CD4-positive, alpha-beta T cell treated with Interleukin-12 subunit alpha and Interleukin-12 subunit beta, for 1 hour (primary cell): ENCODE data around the gene MSI2.

Source experiments
- DNase-seq: peaks from one replicate; pipeline ENCODE4 v3.0.0-alpha.2; 2020

MSI2 gene

GRCh38 chr17:57533684-57534305 is 277.5 kb downstream of the MSI2 start:
- DNase-seq, result no peak

GRCh38 chr17:57534863-57535248 is 278.5 kb downstream of the MSI2 start:
- DNase-seq, result no peak

GRCh38 chr17:57535249-57535966 is 279.1 kb downstream of the MSI2 start:
- DNase-seq, result no peak

- no peak for DNase-seq
These were observed 280.0 kb downstream of the MSI2 start for GRCh38 chr17:57536289-57536688.

- no peak for DNase-seq
These were observed 280.6 kb downstream of the MSI2 start for GRCh38 chr17:57536789-57537523.

- DNase-seq, result no peak
These were observed 281.4 kb downstream of the MSI2 start for GRCh38 chr17:57537524-57538410.

- DNase-seq, result no peak
These were observed 282.6 kb downstream of the MSI2 start for GRCh38 chr17:57538736-57539456.

GRCh38 chr17:57539529-57540301 is 283.4 kb downstream of the MSI2 start:
- no peak for DNase-seq

GRCh38 chr17:57540596-57540995 is 284.3 kb downstream of the MSI2 start:
- DNase-seq, result no peak

- no peak for DNase-seq
These were observed 284.7 kb downstream of the MSI2 start for GRCh38 chr17:57541049-57541448.

- DNase-seq, result no peak
These were observed 285.4 kb downstream of the MSI2 start for GRCh38 chr17:57541472-57542394.

GRCh38 chr17:57542510-57542909 is 286.2 kb downstream of the MSI2 start:
- DNase-seq, result no peak

GRCh38 chr17:57543230-57543629 is 286.9 kb downstream of the MSI2 start:
- DNase-seq, result no peak

- no peak for DNase-seq
These were observed 288.1 kb downstream of the MSI2 start for GRCh38 chr17:57544401-57544800.

- DNase-seq, result no peak
These were observed 288.6 kb downstream of the MSI2 start for GRCh38 chr17:57544834-57545463.

- DNase-seq, result no peak
These were observed 289.5 kb downstream of the MSI2 start for GRCh38 chr17:57545731-57546342.

- DNase-seq, result no peak
These were observed 292.4 kb downstream of the MSI2 start for GRCh38 chr17:57548421-57549410.

- no peak for DNase-seq
These were observed 293.1 kb downstream of the MSI2 start for GRCh38 chr17:57549468-57549867.
